B cell (primary cell): ENCODE data around the gene PPP1R13B. TPM values are rescaled to one million over a fixed set of nuclear protein-coding genes. Genes with fewer than 3 reads are reported as not detected.
"Not testable (repeated sequence)": the region's sequence is repeated elsewhere in the genome, so short reads cannot be mapped to it uniquely, and the experiment has no call there.

Experiments used
- ATAC-seq: fragments of 200-7000 bp; cut with Tn5 transposase; one replicate; pipeline ENCODE4 v1.10.0; 2021; ENCODE audit warnings: low read depth, mild to moderate bottlenecking, moderate number of reproducible peaks, moderate library complexity
- CTCF ChIA-PET: fragments of 350-600 bp; sonication (Branson Sonifier 250); formaldehyde crosslinking; loops from one replicate; lab custom pipeline; 2021; ENCODE audit warnings: antibody characterized with exemption, inconsistent platforms; lab: Charles Lee
- POLR2A ChIA-PET: fragments of 350-600 bp; sonication (Branson Sonifier 250); formaldehyde crosslinking; loops from one replicate; lab custom pipeline; 2021; ENCODE audit warnings: antibody characterized with exemption; lab: Charles Lee
- DNase-seq: peaks from one replicate; pipeline ENCODE4 v3.0.0; 2013
- H2AFZ ChIP-seq: 2 replicates; pipeline ENCODE4 v1.6.1; 2012; ENCODE audit warnings: mild to moderate bottlenecking, low read depth, low read length; ENCODE audit not compliant: insufficient read depth, poor library complexity, severe bottlenecking
- H3K27ac ChIP-seq, 2 donors: 1 replicate in 1 of 2; 2 replicates in 1 of 2; pipeline ENCODE4 v1.5.1; 2012 to 2013; ENCODE audit warnings: low read length in 2 of 2, mild to moderate bottlenecking in 2 of 2, moderate library complexity in 1 of 2
- H3K27me3 ChIP-seq, 4 experiments: fragments of 200-600 bp in 1 of 4; sonication (generic) in 1 of 4; replicated peaks in 1 of 4; 1 replicate in 2 of 4; 2 replicates in 2 of 4; pipeline versions ENCODE4 v1.6.1 to v1.7.0; 2013 to 2016; ENCODE audit warnings: low read length in 3 of 4, mild to moderate bottlenecking in 2 of 4, mixed read lengths in 1 of 4, moderate library complexity in 1 of 4; ENCODE audit not compliant: insufficient read depth in 4 of 4, control insufficient read depth in 3 of 4; ENCODE audit errors: control extremely low read depth in 1 of 4
- H3K36me3 ChIP-seq, 2 experiments: replicated peaks in 1 of 2; 1 replicate in 1 of 2; 2 replicates in 1 of 2; pipeline versions ENCODE4 v1.6.1 to v1.7.1; 2013; ENCODE audit warnings: low read length in 1 of 2; ENCODE audit not compliant: insufficient read depth in 2 of 2, control insufficient read depth in 1 of 2; ENCODE audit errors: control extremely low read depth in 1 of 2, extremely low read depth in 1 of 2
- H3K4me1 ChIP-seq, 2 donors: fragments of 200-600 bp in 1 of 2; sonication (generic) in 1 of 2; 1 replicate in 1 of 2; 2 replicates in 1 of 2; pipeline versions ENCODE4 v1.5.1 to v1.6.1; 2013 to 2017; ENCODE audit warnings: low read length in 2 of 2; ENCODE audit not compliant: control insufficient read depth in 2 of 2, insufficient read depth in 2 of 2
- H3K4me2 ChIP-seq: replicated peaks from 2 replicates; pipeline ENCODE3; 2012; ENCODE audit warnings: mild to moderate bottlenecking, low read depth, low read length; ENCODE audit not compliant: poor library complexity, severe bottlenecking
- H3K4me3 ChIP-seq, 5 experiments: fragments of 200-600 bp in 1 of 5; sonication (generic) in 1 of 5; 1 replicate in 3 of 5; 2 replicates in 2 of 5; pipeline versions ENCODE4 v1.5.1 to v1.7.0; 2011 to 2016; ENCODE audit warnings: low read length in 4 of 5, mild to moderate bottlenecking in 4 of 5, low read depth in 2 of 5, control low read depth in 1 of 5, moderate library complexity in 1 of 5; ENCODE audit not compliant: insufficient read depth in 1 of 5; ENCODE audit errors: control extremely low read depth in 1 of 5, extremely low read depth in 1 of 5
- H3K79me2 ChIP-seq: fragments of 200-600 bp; sonication (generic); one replicate; pipeline ENCODE4 v1.6.0; 2016; ENCODE audit warnings: low read length; ENCODE audit not compliant: control insufficient read depth, insufficient read depth
- H3K9ac ChIP-seq: fragments of 200-600 bp; sonication (generic); 2 replicates; pipeline ENCODE4 v1.6.1; 2017; ENCODE audit warnings: mild to moderate bottlenecking, low read length, moderate library complexity
- H3K9me3 ChIP-seq, 3 donors: one replicate each; pipeline versions ENCODE4 v1.6.1 to v1.7.1; 2013; ENCODE audit warnings: low read length in 2 of 3; ENCODE audit not compliant: control insufficient read depth in 2 of 3, insufficient read depth in 1 of 3; ENCODE audit errors: control extremely low read depth in 1 of 3
- H4K20me1 ChIP-seq: 2 replicates; pipeline ENCODE4 v1.6.0; 2012; ENCODE audit warnings: mild to moderate bottlenecking, low read length; ENCODE audit not compliant: insufficient read depth, control insufficient read depth, poor library complexity, severe bottlenecking
- H3K27ac Mint-ChIP-seq: one replicate; pipeline ENCODE4 v1.8.0; 2021; ENCODE audit warnings: mixed read lengths
- H3K27me3 Mint-ChIP-seq: one replicate; pipeline ENCODE4 v1.8.0; 2021; ENCODE audit warnings: mixed read lengths
- H3K4me1 Mint-ChIP-seq: one replicate; pipeline ENCODE4 v1.8.0; 2021; ENCODE audit warnings: mixed read lengths
- H3K4me3 Mint-ChIP-seq: one replicate; pipeline ENCODE4 v1.8.0; 2021; ENCODE audit warnings: mixed read lengths
- H3K9me3 Mint-ChIP-seq: one replicate; pipeline ENCODE4 v1.8.0; 2022; ENCODE audit warnings: mixed read lengths; ENCODE audit not compliant: insufficient read depth
- EZH2 ChIP-seq: IDR thresholded peaks from 2 replicates; pipeline ENCODE4 v1.6.1; 2012; ENCODE audit warnings: borderline replicate concordance, low read depth, mild to moderate bottlenecking, moderate library complexity, low read length; ENCODE audit not compliant: insufficient read depth, poor library complexity, severe bottlenecking
- WGBS: methylation state at CpG from one replicate; pipeline ENCODE4 v1.1.5; 2013; ENCODE audit warnings: missing lambda C conversion rate; ENCODE audit not compliant: insufficient coverage; 5-methylcytosine and 5-hydroxymethylcytosine counted together
- intact Hi-C: fragments of 100-400 bp; cut with micrococcal nuclease; formaldehyde crosslinking; loops from one replicate; pipeline ENCODE4 v1.10.0; 2022
- polyA plus RNA-seq: library from polyadenylated mRNA; depleted of rRNA; stranded (reverse); fragments of >200 nt; gene quantifications from 2 replicates; pipeline ENCODE4 v1.2.3, GENCODE V29; 2012
- total RNA-seq, 2 donors: library from RNA; stranded (reverse); fragments of 120-200 nt in 1 of 2; gene quantifications; 1 replicate in 1 of 2; 2 replicates in 1 of 2; pipeline versions ENCODE4 v1.2.3 to v1.2.4, GENCODE V29; 2013 to 2022
- TF ChIP-seq, protein P1 (sequence below): fragments of 200-600 bp; IDR thresholded peaks from one replicate; pipeline ENCODE4 v1.8.0; 2022; ENCODE audit warnings: antibody characterized with exemption, mild to moderate bottlenecking

PPP1R13B gene
- total and polyA plus RNA-seq, 2 donors (not counting 1 experiment from before 2014, with no cell fraction given): 10.1 to 27.7 TPM

DNA sequence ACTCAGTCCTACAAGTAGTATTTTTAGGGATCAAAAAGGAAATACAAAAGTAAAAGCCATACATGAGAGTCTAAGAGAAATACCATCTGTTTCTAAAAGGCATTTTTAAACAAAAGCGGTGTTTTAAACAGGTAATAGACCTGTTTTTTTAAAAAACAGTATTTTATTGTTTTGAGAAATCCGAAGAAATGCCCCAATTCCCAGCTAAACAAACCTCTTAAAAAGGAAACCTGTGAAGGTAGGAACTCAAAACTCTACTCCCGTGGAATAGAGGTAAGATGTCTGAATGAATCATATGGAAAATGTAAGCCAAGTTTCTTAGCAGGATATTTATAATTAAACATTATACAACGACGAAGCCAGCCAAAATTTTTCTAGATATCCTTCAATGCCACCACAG is 2.0 kb downstream of the PPP1R13B start:
- H3K4me1 Mint-ChIP-seq: peaks cover 16% of the 10 kb centered on the region
- no peak overlapping the region for H3K9ac ChIP-seq
- no peak overlapping the region for H3K4me2 ChIP-seq
- TF ChIP-seq, protein P1, sequence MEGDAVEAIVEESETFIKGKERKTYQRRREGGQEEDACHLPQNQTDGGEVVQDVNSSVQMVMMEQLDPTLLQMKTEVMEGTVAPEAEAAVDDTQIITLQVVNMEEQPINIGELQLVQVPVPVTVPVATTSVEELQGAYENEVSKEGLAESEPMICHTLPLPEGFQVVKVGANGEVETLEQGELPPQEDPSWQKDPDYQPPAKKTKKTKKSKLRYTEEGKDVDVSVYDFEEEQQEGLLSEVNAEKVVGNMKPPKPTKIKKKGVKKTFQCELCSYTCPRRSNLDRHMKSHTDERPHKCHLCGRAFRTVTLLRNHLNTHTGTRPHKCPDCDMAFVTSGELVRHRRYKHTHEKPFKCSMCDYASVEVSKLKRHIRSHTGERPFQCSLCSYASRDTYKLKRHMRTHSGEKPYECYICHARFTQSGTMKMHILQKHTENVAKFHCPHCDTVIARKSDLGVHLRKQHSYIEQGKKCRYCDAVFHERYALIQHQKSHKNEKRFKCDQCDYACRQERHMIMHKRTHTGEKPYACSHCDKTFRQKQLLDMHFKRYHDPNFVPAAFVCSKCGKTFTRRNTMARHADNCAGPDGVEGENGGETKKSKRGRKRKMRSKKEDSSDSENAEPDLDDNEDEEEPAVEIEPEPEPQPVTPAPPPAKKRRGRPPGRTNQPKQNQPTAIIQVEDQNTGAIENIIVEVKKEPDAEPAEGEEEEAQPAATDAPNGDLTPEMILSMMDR: no peak
- no peak for TF ChIP-seq EZH2
- no peak overlapping the region for H3K27ac ChIP-seq
- WGBS: no CpG with 5 or more reads among the region's 5 CpGs
- POLR2A ChIA-PET: interaction anchor here (0.5 kb wide), 1 partner anchor 130 kb away, joined by 4 read pairs; no protein-coding TSS in a partner anchor
- no peak overlapping the region for H2AFZ ChIP-seq
- no peaks in the 10 kb centered on the region for H3K9me3 Mint-ChIP-seq
- peaks cover 10 to 14% of the 10 kb centered on the region in 2 donors for H3K4me1 ChIP-seq
- no peaks in the 10 kb centered on the region for H3K27me3 Mint-ChIP-seq
- H3K36me3 ChIP-seq: no peaks in the 10 kb centered on the region
- intact Hi-C loops: loop anchor here (5.0 to 10.0 kb wide), 3 partner anchors 511 to 1901 kb away; partner anchors contain the start of genes EIF5 and TRAF3
- H3K4me3 ChIP-seq: no peak overlapping the region
- no peak overlapping the region for H3K27ac Mint-ChIP-seq
- no peaks in the 10 kb centered on the region for H3K27me3 ChIP-seq
- DNase-seq: no peak
- peaks cover 15% of the 10 kb centered on the region for H3K79me2 ChIP-seq
- no peaks in the 10 kb centered on the region for H3K9me3 ChIP-seq
- CTCF ChIA-PET: no interaction called here
- no peaks in the 10 kb centered on the region for H4K20me1 ChIP-seq
- no peak for ATAC-seq
- no peak overlapping the region for H3K4me3 Mint-ChIP-seq

DNA sequence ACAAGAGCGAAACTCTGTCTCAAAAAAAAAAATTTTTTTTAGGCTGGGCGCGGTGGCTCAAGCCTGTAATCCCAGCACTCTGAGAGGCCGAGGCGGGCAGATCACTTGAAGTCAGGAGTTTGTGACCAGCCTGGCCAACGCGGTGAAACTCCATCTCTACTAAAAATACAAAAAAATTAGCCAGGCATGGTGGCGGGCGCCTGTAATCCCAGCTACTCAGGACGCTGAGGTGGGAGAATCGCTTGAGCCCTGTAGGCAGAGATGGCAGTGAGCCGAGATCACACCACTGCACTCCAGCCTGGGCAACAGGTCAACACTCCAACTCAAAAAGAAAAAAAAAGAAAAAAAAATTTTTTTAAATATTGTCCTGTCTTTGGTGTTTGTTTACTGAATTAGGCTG is 6.1 kb downstream of the PPP1R13B start:
- WGBS: 100% methylated on average over 5 of the region's 12 CpGs
- H3K79me2 ChIP-seq: peaks cover 46% of the 10 kb centered on the region
- H3K27ac Mint-ChIP-seq, H3K9me3 ChIP-seq, H3K4me1 ChIP-seq, H3K4me3 ChIP-seq, ATAC-seq, H3K27me3 ChIP-seq, H3K27me3 Mint-ChIP-seq, H3K36me3 ChIP-seq, H4K20me1 ChIP-seq, DNase-seq, H3K4me2 ChIP-seq, H3K27ac ChIP-seq, POLR2A ChIA-PET, H3K9me3 Mint-ChIP-seq, H3K4me3 Mint-ChIP-seq, H2AFZ ChIP-seq, H3K9ac ChIP-seq: not testable (repeated sequence)
- CTCF ChIA-PET: interaction anchor here (2.4 kb wide), 1 partner anchor 33 kb away, joined by 8 read pairs; no protein-coding TSS in a partner anchor
- intact Hi-C loops: loop anchor here (10.0 kb wide), 2 partner anchors 506 to 1896 kb away; partner anchors contain the start of gene EIF5
- peaks cover 11% of the 10 kb centered on the region for H3K4me1 Mint-ChIP-seq
